ENCODE results near the gene CERS4. TPM values are rescaled to one million over a fixed set of nuclear protein-coding genes. Genes with fewer than 3 reads are reported as not detected.

CERS4 gene
- total RNA-seq, 2 experiments from 2014 or later: 24.3 to 25.1 TPM

GRCh38 chr19:8250596-8250995 lies 41.4 kb downstream of the CERS4 start:
- Mint-ChIP-seq H3K9me3 (no peaks in the 10 kb centered on the region), H3K27me3 (no peaks in the 10 kb centered on the region), H3K36me3 (no peaks in the 10 kb centered on the region), H3K27ac (no peak overlapping the region), H3K4me1 (ENCODE audit: low read depth) (no peaks in the 10 kb centered on the region), H3K4me3 (no peak overlapping the region)
- POLR2A ChIA-PET: no interaction called here
- CTCF ChIA-PET: interaction anchor here (1.1 kb wide), 1 partner anchor 92 kb away, joined by 3 read pairs; no protein-coding TSS in a partner anchor
- no peak for DNase-seq
- intact Hi-C loops (cut with micrococcal nuclease): no loop called here

DNA sequence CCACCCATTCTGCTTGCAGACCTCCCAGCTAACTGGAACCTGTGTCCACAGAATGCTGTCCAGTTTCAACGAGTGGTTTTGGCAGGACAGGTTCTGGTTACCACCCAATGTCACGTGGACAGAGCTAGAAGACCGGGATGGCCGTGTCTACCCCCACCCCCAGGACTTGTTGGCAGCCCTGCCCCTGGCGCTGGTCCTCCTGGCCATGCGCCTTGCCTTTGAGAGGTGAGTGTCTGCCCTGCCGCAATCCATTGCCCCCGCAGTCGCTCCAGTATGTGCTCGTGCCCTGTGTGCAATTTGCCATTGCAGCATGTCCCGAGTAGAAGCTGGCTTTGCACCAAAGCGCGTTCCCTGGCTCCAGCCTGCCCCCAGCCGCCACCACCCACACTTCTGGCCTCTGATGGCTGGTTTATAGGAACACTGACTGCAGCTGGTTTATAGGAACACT lies 41.9 kb downstream of the CERS4 start:
- DNase-seq: no peak
- Mint-ChIP-seq H3K4me1 (ENCODE audit: low read depth) (no peaks in the 10 kb centered on the region), H3K36me3 (peaks cover 3% of the 10 kb centered on the region), H3K9me3 (no peaks in the 10 kb centered on the region), H3K27me3 (no peaks in the 10 kb centered on the region), H3K27ac (no peak overlapping the region), H3K4me3 (no peak overlapping the region)
- CTCF ChIA-PET: interaction anchor here (1.1 to 3.2 kb wide), 3 partner anchors 92 to 307 kb away, joined by 3 to 29 read pairs (median 5); no protein-coding TSS in a partner anchor
- POLR2A ChIA-PET: no interaction called here
- intact Hi-C loops (cut with micrococcal nuclease): no loop called here

DNA sequence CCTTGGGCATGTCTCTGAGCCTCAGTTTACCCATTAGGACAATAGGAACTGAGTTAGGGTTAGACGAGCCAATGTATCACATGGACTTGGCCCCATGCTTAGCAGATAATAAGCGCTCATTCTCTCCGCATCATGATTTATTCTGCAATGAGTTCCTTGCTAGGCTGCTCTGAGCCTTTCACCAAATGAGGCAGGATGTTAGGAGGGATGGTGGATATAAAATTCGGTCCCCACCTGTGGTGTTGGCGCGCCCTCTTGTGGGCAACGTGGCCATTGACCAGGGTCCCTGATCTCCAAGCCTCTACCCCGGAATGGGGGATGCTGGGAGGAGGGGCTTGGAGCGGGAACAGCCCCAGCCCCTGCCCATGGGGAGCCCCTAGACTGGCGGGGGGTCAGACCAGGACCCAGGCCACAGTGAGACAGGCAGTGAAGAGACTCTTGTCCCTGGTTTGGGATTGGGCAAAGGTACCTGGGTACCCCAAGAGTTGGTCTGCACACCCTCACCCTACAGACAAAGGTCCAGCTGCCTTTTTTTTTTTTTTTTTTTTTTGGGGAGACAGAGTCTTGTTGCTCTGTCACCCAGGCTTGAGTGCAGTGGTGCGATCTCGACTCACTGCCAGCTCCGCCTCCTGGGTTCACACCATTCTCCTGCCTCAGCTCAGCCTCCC lies 43.9 kb downstream of the CERS4 start:
- ChIA-PET POLR2A (interaction anchor here (0.7 kb wide), 1 partner anchor 111 kb away, joined by 3 read pairs; no protein-coding TSS in a partner anchor), CTCF (interaction anchor here (0.6 to 3.2 kb wide), 7 partner anchors 43 to 684 kb away, joined by 3 to 29 read pairs (median 4); no protein-coding TSS in a partner anchor)
- Mint-ChIP-seq H3K27me3 (no peaks in the 10 kb centered on the region), H3K36me3 (peaks cover 5% of the 10 kb centered on the region), H3K4me3 (no peak overlapping the region), H3K27ac (no peak overlapping the region), H3K9me3 (no peaks in the 10 kb centered on the region), H3K4me1 (ENCODE audit: low read depth) (no peaks in the 10 kb centered on the region)
- intact Hi-C loops (cut with micrococcal nuclease): loop anchor here (1.0 kb wide), 2 partner anchors 95 to 309 kb away; no protein-coding TSS in a partner anchor
- DNase-seq: peak; percentile 89

- Mint-ChIP-seq H3K36me3 (peaks cover 5% of the 10 kb centered on the region), H3K27ac (no peak overlapping the region), H3K4me1 (ENCODE audit: low read depth) (no peaks in the 10 kb centered on the region), H3K9me3 (no peaks in the 10 kb centered on the region), H3K27me3 (no peaks in the 10 kb centered on the region), H3K4me3 (no peak overlapping the region)
- intact Hi-C loops (cut with micrococcal nuclease): loop anchor here (1.0 kb wide), 2 partner anchors 95 to 309 kb away; no protein-coding TSS in a partner anchor
- CTCF ChIA-PET: interaction anchor here (0.8 to 3.2 kb wide), 4 partner anchors 44 to 309 kb away, joined by 3 to 29 read pairs (median 8); no protein-coding TSS in a partner anchor
- POLR2A ChIA-PET: interaction anchor here (0.7 kb wide), 1 partner anchor 111 kb away, joined by 3 read pairs; no protein-coding TSS in a partner anchor
- no peak for DNase-seq
Measured at GRCh38 chr19:8253678-8254077, 44.5 kb downstream of the CERS4 start.

DNA sequence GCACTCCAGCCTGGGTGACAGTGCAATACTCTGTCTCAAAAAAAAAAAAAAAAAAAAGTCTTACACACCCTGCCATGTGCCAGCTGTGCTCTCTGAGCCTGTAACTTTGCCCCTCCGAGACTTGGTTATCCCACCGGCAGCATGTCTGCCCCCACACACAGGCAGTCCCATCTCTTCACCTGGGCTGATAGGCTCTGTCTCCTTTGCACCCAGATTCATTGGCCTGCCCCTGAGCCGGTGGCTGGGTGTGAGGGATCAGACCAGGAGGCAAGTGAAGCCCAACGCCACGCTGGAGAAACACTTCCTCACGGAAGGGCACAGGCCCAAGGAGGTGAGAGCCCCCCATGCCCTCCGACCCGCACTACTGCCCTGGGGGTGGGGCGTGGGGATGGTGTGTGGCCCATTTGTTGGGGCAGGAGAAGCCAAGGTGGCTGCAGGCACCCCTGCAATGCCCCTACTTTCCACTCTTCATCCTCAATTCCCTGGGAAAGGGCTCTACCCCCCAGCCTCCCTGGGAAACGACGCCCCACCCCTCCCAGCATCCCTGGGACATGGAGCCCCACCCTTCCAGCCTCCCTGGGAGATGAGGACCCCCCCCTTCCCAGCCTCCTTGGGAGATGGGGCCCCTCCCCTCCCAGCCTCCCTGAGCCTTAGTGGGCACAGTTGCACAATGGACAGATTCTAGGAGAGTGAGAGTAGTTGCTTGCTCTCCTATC lies 45.3 kb downstream of the CERS4 start:
- CTCF ChIA-PET: interaction anchor here (0.8 to 3.2 kb wide), 5 partner anchors 45 to 310 kb away, joined by 3 to 29 read pairs (median 5); no protein-coding TSS in a partner anchor
- intact Hi-C loops (cut with micrococcal nuclease): no loop called here
- no peak overlapping the region for H3K27ac Mint-ChIP-seq
- DNase-seq: no peak
- no peaks in the 10 kb centered on the region for H3K9me3 Mint-ChIP-seq
- no peaks in the 10 kb centered on the region for H3K27me3 Mint-ChIP-seq
- POLR2A ChIA-PET: no interaction called here
- H3K36me3 Mint-ChIP-seq: peaks cover 5% of the 10 kb centered on the region
- H3K4me3 Mint-ChIP-seq: no peak overlapping the region
- no peaks in the 10 kb centered on the region for H3K4me1 Mint-ChIP-seq (ENCODE audit: low read depth)

GRCh38 chr19:8255426-8256125 lies 46.4 kb downstream of the CERS4 start:
- CTCF ChIA-PET: interaction anchor here (0.6 to 0.9 kb wide), 2 partner anchors 76 to 96 kb away, joined by 3 to 4 read pairs; no protein-coding TSS in a partner anchor
- POLR2A ChIA-PET: no interaction called here
- intact Hi-C loops (cut with micrococcal nuclease): no loop called here

DNA sequence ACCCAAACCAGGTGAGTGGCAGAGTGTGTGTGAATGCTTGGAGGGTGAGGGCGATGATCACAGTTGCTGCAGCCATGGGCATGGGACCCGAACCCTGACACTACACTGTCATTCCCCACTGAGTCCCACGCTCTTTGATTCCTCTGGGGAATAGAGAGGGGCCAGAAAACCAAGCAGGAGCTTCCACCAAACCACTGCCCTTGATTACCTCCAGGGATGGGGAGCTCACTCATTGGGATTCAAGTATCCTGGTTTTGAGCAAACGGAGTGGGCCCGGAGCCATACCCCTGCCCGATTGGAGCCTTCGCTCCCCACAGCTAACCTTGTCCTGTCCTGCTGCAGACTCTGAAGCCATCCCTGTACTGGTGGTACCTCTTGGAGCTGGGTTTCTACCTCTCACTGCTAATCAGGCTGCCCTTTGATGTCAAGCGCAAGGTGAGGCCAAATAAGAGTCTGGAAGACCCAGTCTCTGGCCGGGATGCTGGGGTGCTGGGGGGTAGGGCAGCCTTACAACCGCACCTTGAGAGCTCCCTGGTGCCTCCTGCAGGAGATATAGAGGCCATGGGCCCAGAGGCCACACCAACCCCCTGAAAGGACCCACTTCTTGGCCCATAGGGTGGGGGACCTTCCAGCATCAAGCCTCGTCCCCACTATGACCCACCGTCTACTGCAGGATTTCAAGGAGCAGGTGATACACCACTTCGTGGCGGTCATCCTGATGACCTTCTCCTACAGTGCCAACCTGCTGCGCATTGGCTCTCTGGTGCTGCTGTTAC lies 47.3 kb downstream of the CERS4 start:
- intact Hi-C loops (cut with micrococcal nuclease): no loop called here
- no peaks in the 10 kb centered on the region for H3K27me3 Mint-ChIP-seq
- peaks cover 6% of the 10 kb centered on the region for H3K36me3 Mint-ChIP-seq
- no peak for DNase-seq
- H3K9me3 Mint-ChIP-seq: no peaks in the 10 kb centered on the region
- H3K4me3 Mint-ChIP-seq: no peak overlapping the region
- POLR2A ChIA-PET: no interaction called here
- H3K27ac Mint-ChIP-seq: no peak overlapping the region
- no peaks in the 10 kb centered on the region for H3K4me1 Mint-ChIP-seq (ENCODE audit: low read depth)
- CTCF ChIA-PET: interaction anchor here (0.7 kb wide), 1 partner anchor 98 kb away, joined by 4 read pairs; no protein-coding TSS in a partner anchor

More at GRCh38 chr19:8255426-8256125, 46.4 kb downstream of the CERS4 start:
- H3K36me3 Mint-ChIP-seq: peaks cover 6% of the 10 kb centered on the region
- no peaks in the 10 kb centered on the region for H3K9me3 Mint-ChIP-seq
- DNase-seq: no peak
- no peaks in the 10 kb centered on the region for H3K4me1 Mint-ChIP-seq (ENCODE audit: low read depth)
- no peak overlapping the region for H3K4me3 Mint-ChIP-seq
- H3K27me3 Mint-ChIP-seq: no peaks in the 10 kb centered on the region
- no peak overlapping the region for H3K27ac Mint-ChIP-seq

DNA sequence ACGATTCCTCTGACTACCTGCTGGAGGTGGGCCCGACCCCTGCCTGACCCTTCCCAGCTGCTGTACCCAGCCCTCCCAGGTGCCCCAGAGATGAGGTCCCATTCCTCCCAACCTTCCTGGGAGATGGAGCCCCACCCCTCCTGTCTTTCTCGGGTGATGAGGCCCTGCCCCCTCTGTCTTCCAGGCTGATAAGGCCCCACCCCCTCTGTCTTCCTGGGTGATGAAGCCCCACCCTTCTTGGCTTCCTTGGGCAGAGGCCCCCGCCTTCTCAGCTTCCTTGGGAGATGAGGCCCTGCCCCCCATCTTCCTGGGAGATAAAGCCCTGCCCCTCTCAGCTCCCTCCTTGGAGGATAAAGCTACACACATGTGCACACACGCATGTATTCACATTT lies 47.9 kb downstream of the CERS4 start:
- ChIA-PET POLR2A (no interaction called here), CTCF (interaction anchor here (0.7 kb wide), 1 partner anchor 98 kb away, joined by 4 read pairs; no protein-coding TSS in a partner anchor)
- Mint-ChIP-seq H3K4me3 (no peak overlapping the region), H3K27ac (no peak overlapping the region), H3K27me3 (no peaks in the 10 kb centered on the region), H3K36me3 (peaks cover 6% of the 10 kb centered on the region), H3K9me3 (no peaks in the 10 kb centered on the region), H3K4me1 (ENCODE audit: low read depth) (no peaks in the 10 kb centered on the region)
- intact Hi-C loops (cut with micrococcal nuclease): no loop called here
- no peak for DNase-seq

GRCh38 chr19:8259142-8259921 lies 50.2 kb downstream of the CERS4 start:
- no peaks in the 10 kb centered on the region for H3K9me3 Mint-ChIP-seq
- H3K27me3 Mint-ChIP-seq: no peaks in the 10 kb centered on the region
- no peak overlapping the region for H3K4me3 Mint-ChIP-seq
- POLR2A ChIA-PET: no interaction called here
- no peak for DNase-seq
- CTCF ChIA-PET: no interaction called here
- no peak overlapping the region for H3K27ac Mint-ChIP-seq
- intact Hi-C loops (cut with micrococcal nuclease): no loop called here
- no peaks in the 10 kb centered on the region for H3K4me1 Mint-ChIP-seq (ENCODE audit: low read depth)
- peaks cover 6% of the 10 kb centered on the region for H3K36me3 Mint-ChIP-seq

GRCh38 chr19:8259922-8260247 lies 50.7 kb downstream of the CERS4 start:
- CTCF ChIA-PET: interaction anchor here (0.7 kb wide), 1 partner anchor 64 kb away, joined by 3 read pairs; no protein-coding TSS in a partner anchor
- H3K9me3 Mint-ChIP-seq: no peaks in the 10 kb centered on the region
- intact Hi-C loops (cut with micrococcal nuclease): no loop called here
- H3K4me1 Mint-ChIP-seq (ENCODE audit: low read depth): no peaks in the 10 kb centered on the region
- no peaks in the 10 kb centered on the region for H3K27me3 Mint-ChIP-seq
- no peak overlapping the region for H3K4me3 Mint-ChIP-seq
- POLR2A ChIA-PET: no interaction called here
- H3K36me3 Mint-ChIP-seq: peaks cover 6% of the 10 kb centered on the region
- DNase-seq: no peak
- no peak overlapping the region for H3K27ac Mint-ChIP-seq

DNA sequence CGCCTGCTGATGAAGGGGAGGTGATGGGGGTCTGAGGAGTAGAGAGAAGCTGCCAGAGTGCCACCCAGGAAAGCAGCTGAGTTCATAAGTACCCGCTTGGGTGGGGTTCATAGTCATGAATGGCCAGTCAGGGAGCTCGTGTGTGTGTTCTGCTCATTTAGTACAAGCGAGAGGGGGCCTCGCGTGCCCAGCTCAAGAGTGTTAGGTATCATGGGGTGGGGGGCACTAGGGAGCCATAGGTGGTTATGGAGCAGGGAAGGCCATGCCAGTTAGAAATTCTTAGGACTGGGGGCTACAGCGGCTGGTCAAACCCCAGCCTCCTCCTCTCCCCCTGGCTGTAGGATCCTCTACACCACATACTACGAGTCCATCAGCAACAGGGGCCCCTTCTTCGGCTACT lies 52.2 kb downstream of the CERS4 start:
- intact Hi-C loops (cut with micrococcal nuclease): no loop called here
- ChIA-PET CTCF (interaction anchor here (1.2 kb wide), 1 partner anchor 74 kb away, joined by 3 read pairs; no protein-coding TSS in a partner anchor), POLR2A (no interaction called here)
- H3K9me3 Mint-ChIP-seq: no peaks in the 10 kb centered on the region
- no peak overlapping the region for H3K27ac Mint-ChIP-seq
- peaks cover 3% of the 10 kb centered on the region for H3K4me1 Mint-ChIP-seq (ENCODE audit: low read depth)
- no peaks in the 10 kb centered on the region for H3K27me3 Mint-ChIP-seq
- no peak overlapping the region for H3K4me3 Mint-ChIP-seq
- peaks cover 2% of the 10 kb centered on the region for H3K36me3 Mint-ChIP-seq
- no peak for DNase-seq

Data from activated CD4-positive, alpha-beta memory T cell treated with anti-CD3 and anti-CD28 coated beads for 36 hours (primary cell).